ENCODE measurements around the gene ELFN2.

Gene ELFN2

DNA sequence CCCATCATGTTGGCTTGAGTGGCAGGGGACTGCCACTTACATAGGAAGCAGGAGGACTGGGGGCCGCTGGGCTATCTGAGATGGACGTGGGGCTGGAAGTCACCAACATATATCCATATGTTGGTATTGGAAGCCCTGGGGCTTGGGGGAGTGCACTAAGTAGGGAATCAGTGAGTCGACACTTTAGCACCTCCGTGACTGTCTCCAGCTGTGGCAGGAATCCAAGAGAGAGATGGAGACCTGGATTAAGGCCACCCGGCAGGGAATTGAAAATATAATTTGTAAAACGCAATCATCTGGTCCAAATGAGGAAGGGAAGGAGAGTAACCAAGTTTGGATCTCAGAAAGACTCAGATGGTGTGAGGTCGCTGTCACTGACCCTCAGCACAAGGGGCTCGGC lies 68.4 kb downstream of the ELFN2 start:
- in situ Hi-C loops (cut with MboI; ENCODE audit: low sequenced_read_pairs): no loop called here

DNA sequence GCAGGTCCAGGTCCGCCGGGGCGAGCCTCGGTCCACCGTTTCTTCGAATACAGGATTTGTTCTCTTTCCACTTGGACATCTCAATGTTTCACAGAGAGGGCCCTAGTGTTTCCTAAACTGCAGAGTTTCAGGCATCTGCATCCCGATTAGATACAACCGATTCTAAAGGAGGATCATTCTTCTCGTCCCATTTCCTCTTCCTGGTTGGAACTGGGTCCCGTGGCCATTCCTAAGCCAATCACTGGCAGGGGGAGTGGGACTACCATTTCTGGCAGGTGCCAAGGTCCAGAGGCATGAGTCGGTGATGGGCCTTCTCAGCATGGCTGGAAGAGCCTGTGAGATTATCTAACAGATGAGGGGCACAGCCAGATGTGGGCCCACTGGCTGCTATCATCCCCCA lies 68.9 kb downstream of the ELFN2 start:
- in situ Hi-C loops (cut with MboI; ENCODE audit: low sequenced_read_pairs): no loop called here

DNA sequence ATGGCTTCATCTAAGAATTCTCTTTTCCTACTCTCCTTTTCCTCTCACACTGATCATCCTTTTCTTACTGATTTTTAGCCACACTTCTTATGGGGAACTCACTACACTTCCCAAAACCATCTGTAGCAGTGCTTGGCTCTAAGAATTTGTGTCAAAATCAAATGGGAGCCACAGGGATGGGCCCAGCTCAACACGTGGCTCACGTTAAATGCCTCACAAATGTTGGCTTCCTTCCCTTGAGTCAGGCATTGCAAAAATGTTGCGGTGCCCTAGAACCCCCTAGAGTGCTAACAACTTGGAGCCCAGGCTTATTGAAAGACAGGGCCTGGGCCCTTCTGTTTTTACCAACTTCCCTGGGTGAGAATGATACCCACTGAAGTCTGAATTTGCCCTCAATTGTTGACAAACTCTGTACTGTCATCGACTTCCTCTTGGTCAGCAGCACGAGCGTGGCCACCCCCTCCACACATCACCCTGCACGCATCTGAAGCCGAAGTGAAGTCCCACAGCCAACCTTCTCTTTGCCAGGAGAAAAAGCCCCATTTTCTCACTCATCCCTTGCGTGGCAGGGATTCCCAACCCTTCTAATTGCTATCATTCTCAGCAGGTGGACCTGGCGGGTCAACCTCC lies 69.7 kb downstream of the ELFN2 start:
- in situ Hi-C loops (cut with MboI; ENCODE audit: low sequenced_read_pairs): no loop called here

DNA sequence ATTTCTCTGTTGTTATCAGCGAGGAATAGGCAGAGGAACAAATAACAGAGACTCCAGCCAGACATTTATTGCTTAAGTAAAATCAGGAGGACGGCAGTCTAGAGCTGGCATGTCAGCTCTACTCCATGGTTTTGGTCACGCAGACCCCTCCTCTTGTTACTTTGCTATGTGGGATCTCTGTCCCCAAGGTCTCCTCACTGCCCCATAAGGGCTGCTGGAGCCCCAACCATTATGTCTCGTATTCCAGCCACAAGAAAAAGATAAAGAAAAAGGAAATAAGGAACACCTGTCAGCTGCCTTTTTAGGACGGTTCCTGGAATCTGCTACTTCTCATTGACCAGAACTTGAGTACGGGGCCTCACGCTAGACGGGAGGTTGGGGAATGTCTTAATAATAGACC lies 70.4 kb downstream of the ELFN2 start:
- in situ Hi-C loops (cut with MboI; ENCODE audit: low sequenced_read_pairs): no loop called here

DNA sequence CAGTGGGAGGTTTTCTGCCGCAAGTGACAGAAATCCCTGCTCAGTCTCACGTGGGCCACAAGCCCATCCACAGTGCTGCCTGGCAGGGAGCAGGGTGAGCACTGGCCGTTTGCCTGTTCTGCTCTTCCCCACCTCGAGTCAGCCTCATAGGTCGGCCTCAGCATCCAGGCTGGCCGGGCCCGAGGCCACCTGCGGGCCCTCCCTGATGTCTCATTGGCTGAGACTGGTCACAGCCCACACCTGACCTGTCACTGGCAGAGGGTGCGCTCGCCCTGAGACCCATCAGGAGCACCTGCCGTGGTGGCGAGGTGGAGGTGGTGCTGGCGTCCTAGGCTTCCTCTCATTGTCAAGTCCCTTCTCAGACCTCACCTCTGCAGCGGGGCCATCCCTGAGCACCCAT lies 72.1 kb downstream of the ELFN2 start:
- in situ Hi-C loops (cut with MboI; ENCODE audit: low sequenced_read_pairs): no loop called here

DNA sequence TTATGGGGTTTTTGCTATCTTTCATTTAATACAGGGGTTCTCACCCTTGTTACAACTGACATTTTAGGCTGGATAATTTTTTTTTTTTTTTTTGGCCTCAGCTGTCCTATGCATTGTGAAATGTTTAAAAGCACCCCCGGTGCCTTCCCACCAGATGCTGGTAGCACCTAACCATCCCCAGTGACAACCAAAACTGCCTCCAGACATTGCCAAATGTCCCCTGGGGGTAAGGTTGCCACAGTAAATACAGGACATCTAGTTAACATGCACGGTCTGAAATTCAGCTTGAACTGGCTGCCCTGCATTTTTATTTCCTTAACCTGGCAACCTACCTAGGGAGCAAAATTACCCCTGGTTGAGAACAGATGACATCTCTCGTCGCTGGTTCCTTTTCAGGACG lies 72.6 kb downstream of the ELFN2 start:
- in situ Hi-C loops (cut with MboI; ENCODE audit: low sequenced_read_pairs): no loop called here

DNA sequence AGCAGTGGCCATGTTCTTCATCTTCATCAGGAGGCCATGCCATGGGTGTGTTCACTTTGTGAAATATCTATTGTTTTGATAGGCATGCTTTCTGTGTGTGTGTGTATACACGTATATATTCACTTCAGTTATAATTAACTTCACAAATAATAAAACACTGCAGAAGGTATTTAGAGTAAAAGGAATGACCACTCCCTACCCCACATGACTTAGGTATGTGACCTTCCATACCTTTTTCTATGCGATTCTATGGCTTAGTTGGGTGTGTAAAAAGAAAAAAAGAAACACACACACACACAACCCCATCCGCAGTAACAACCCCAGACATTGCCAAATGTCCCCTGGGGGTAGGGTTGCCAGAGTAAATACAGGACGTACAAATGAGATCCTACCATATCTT lies 73.0 kb downstream of the ELFN2 start:
- in situ Hi-C loops (cut with MboI; ENCODE audit: low sequenced_read_pairs): no loop called here

DNA sequence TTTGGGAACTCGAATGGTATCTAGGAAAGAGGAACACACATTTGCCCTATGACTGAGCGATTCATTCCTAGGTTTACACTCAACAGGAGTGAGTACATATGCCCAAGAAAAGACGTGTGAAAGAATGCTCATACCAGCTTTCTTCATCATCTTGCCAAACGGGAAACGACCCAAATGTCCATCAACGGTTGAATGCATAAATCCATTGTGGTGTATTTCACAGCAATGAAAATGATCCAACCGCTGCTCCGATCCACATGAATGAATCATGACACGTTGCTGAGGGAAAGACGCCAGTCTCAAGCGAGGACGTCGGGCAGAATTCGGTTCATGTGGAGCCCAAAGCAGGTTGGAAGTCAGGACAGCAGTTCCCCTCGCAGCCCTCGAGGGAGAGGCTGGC lies 73.4 kb downstream of the ELFN2 start:
- in situ Hi-C loops (cut with MboI; ENCODE audit: low sequenced_read_pairs): no loop called here

DNA sequence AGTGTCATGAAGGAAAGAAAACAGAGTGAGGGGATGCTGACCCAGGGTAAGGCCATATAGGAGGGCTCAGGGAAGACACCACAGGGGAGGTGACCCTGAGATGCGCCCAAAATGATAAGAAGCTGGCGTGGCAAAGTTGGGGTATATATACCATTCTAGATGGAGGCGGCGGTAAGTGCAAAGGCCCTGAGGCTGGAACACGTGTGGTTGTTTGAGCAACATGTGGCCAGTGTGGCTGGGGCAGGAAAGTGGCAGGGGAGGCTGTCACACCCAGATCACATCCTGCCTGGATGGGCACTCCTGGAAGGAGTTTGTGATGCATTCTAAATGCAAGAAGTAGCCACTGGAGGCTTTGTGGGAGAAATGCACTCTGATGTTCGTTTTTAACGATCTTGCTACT lies 74.8 kb downstream of the ELFN2 start:
- in situ Hi-C loops (cut with MboI; ENCODE audit: low sequenced_read_pairs): no loop called here

DNA sequence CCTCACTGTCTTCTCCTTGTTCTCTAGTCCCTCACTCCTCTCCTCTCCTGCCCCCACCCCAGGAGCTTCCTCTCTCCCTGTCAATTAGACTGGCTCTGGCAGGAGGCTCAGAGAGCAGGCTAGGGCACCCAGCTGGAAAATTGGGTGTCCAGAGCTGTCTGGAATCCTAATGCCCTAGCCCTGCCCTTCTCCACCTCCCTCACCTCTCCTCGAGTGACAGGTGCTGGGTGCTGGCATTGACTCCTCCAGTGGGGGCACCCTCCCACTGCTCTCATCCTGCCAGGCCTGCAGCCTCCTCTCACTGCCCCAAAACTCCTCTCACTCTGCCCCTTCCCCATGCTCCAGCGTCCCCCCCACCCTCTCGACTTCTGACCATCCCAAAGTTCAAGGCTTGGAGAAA lies 76.0 kb downstream of the ELFN2 start:
- in situ Hi-C loops (cut with MboI; ENCODE audit: low sequenced_read_pairs): no loop called here

DNA sequence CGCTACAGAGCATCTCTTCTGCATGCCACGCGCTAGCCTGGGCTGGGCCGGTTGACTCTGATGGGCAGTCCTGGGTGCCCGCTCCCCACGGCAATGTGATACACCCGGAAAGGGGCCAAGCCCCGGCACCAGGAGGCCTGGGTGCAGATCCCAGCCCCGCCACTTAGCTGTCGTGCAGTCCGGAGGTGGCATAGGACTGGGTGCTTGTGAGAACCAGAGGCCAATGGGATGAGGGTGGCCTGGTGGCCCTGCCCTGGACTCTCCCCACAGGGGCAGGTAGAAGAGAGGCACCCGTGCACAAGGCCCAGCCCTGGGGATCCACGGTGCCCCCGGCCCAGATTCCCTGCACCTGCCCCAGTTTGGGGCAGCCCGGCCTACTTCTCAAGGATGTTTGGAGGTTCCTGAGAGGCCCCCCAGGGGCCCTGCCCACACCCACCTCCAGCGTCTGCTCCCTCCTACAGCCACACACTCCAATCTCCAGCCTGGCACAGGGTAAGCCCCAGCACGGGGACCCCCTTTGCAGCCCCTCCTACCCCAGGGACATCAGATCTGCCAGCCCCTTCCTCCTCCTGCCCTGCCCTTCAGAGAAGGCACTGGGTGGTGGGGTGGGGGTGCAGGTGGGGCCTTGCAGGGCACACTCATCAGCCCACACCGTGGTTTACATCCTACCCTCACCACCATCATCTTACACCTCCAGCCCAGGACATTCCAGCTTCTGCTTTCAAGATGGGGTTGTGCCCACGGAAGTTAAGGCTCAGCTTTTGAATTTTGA lies 78.0 kb downstream of the ELFN2 start:
- in situ Hi-C loops (cut with MboI; ENCODE audit: low sequenced_read_pairs): no loop called here

DNA sequence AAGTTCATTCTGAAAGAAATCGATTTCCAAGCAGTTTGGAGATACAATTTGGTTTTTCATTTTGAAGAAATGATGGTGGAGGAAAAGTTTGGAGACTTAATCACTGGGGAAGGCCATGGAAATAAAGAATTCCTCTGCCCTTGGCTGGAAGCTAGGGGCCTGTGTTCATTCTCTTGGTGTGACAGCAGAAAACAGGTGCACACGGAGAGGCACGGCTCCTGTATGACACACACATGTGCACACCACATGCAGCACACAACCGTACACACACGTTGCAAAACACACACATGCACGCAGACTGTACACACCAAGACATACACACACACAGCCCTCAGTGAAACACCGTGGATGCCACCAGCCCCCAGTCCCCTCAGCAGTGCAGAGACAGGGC lies 80.8 kb downstream of the ELFN2 start:
- in situ Hi-C loops (cut with MboI; ENCODE audit: low sequenced_read_pairs): no loop called here

DNA sequence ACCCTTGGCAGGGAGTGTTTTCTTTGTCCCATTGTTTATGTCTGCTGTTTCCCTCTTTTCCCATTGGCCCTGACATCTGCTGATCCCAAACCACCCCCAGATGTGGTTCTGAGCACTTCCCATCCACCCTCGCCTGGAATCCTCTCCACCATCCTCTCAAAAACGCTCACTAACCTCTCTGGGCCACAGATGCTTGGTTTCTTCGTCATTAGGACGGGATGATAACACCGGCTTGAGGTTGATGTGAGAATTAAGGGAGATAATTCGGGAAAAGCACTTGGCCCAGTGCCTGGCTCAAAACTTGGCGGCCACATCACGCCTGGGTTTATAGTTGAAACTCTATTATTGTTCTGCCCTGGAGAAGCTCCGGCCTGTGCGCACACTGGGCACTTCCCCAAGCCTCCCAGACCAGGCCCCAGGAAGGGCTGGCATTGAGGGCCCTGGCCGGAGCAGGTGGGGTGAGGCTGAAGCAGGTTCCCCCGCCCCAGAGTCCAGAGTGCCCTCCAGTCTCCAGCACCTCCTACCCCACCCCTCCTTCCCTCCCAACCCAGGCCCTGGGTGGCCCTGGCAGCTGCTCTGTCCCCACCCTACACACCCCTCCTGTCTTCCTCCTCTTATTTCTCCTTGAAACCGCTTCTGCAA lies 81.3 kb downstream of the ELFN2 start:
- in situ Hi-C loops (cut with MboI; ENCODE audit: low sequenced_read_pairs): no loop called here

DNA sequence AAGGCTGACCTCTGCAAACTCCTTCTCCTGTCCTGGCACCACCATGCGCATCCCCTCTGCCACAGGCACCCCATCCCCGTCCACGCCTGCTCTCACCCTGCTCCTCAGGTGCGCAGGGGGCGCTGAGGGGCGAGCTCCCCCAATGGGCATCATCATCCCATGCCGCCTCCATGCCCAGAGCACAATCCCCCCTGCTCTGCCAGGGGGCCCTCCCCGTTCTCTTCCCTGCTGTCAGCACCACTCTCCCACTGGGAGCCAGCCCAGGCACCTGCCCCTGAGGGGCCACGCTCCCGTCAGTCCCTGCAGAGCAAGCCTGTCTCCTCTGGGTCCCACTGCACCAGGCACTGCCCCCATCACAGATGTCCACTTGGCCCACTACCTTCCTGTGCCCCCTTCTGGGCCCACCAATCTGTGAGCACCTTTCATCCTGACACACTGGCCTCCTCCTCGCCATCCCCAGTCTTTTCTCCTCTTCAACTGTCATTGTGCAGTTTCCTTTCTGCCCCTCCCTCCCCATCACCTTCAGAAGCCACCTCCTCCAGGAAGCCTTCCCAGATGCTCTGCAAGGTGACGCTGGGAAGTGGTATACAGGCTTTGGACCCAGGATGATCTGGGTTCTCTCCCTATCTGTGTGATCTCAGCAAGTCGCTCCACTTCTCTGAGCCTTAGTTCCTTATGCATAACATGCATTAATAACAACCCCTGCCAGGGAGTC lies 82.4 kb downstream of the ELFN2 start:
- in situ Hi-C loops (cut with MboI; ENCODE audit: low sequenced_read_pairs): no loop called here

DNA sequence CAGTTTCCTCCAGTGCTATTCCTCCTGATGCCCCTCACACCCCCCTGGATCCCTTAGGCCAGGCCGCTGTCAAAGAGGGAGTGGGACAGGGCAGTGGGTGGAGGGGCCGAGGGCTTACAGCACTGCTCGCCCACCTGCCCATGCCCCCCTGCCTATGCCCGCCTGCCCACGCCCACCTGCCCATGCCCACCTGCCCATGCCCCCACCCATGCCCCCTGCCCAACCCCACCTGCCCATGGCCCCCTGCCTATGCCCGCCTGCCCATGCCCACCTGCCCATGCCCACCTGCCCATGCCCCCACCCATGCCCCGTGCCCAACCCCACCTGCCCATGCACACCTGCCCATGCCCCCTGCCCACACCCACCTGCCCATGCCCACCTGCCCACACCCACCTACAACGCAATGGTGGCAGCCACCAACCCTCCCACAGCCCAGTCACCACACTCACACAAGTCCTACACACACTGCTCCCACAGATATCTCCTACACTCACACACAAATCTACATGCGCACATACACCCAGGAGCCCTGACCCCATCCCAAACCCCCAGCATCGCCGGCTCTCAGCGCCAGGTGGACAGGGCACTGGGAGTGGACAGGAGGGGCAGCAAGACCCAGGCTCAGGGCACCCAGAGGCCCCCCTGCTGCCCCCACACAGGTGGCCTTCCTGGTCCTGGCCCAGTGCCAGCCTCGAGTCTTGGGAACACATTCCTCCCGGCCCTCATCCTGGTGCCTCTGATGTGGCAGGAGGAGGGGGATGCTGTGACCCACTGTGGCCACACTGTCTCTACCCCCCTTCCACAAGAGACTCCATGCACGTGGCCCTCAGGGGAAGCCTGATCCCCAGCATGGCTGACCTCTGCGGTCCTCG lies 83.2 kb downstream of the ELFN2 start:
- in situ Hi-C loops (cut with MboI; ENCODE audit: low sequenced_read_pairs): no loop called here

DNA sequence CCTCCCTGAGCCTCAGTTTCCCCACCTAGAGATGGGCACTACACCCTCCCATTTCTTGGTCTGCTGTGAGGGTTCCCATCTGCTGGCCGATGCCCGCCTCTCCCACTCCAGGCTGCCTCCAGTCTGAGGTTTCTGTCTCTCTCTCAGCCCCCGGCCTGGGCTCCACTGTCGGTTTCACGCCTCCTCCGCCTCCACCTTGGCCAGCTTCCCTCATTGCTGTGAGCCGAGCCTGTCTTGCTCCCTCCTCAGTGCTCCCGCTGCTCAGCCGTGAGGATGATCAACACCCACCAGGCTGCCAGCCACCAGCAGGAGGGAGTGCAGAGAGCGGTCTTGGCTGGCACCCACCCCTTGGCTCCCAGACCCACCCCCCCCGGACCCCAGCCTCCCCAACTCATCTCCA lies 83.9 kb downstream of the ELFN2 start:
- in situ Hi-C loops (cut with MboI; ENCODE audit: low sequenced_read_pairs): no loop called here

DNA sequence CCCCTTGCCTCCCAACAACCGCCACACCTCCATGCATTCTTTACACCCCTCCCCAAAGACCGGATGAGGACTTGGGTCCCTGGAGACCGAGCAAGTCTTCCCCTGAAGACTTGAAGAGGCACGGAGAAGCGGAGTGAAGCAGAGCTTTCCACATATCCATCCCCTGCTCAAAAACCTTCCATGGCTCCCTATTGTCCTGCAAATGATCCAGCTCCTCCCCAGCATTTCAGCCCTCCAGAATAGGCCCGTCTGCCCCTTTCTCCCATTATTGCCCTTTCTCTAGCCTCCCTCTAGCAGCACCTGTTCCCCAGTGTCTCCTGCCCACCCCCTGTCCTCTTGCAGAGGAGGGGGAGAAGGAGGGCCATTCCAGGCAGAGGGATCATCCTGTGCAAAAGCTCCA lies 85.2 kb downstream of the ELFN2 start:
- in situ Hi-C loops (cut with MboI; ENCODE audit: low sequenced_read_pairs): no loop called here

DNA sequence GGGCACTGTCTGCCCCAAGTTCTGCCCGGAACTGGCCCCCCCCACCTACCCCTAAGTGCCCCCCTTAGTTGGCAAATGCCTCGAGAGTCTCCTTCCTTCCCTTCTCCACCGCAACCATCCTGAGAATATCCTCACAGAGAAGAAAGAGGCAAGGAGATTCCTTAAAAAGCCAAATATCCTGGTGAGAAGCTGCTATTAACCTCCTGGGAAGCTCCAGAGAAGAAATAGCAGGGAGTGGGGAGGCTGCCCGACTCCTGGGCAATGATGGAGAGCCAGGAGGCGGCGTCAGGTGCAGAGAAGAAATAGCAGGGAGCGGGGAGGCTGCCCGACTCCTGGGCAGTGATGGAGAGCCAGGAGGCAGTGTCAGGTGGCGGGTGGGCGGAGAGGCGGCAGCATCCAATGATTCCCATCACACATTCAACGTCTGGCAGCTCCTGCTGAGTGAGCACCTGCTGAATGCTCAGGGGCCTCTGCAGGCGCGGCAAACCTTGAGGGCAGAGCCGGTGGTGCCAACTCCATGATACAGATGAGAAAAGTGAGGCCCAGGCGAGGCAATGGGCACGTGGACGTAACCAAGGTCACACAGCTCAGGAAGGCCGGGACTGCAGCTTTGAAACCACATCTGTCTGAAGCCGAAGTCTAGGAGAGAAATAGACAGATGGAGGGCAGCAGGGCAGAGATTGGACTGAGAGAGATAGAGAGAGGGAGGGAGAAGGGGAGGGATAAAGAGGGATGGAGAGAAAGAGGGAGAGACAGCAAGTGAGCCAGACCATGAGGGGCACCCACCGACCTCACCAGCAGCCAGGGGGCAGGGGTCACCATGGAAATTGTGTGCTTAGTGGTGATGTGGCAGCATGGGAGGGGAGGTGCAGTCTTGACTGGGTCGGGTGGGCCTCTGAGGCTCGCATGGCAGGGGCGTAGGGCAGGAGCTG lies 86.7 kb downstream of the ELFN2 start:
- in situ Hi-C loops (cut with MboI; ENCODE audit: low sequenced_read_pairs): no loop called here

DNA sequence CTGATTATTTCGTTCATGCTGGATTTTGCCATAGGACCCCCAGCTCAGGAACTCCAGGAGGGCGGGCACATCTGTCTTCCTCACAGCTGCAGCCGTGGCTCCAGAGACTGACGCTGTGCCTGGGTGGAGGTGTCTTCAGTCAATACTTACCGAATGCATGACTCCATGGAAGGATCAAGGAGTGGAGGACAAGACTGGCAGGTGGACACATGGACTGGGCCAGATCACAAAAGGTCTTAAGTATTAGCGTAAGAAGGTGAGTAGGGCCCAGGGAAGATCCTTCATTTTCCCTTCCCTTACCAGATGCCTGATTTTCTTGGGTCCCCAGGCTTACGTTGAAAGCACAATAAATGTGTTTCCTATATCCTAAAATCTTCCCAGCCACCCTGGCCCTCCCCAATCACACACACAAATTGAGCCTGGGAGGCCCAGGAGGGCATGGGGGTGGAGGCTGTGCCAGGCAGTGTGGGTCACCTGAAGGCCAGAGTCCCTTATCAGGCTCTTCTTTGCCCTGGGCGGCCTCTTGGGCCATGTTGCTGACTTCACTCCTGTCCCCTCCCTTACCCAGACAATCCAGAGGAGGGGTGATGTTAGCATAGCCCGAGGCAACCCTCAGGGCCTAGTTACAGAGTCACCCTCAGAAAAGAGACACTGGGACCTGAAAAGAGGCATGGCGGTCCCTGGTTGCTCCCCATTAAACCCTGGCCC lies 88.6 kb downstream of the ELFN2 start:
- in situ Hi-C loops (cut with MboI; ENCODE audit: low sequenced_read_pairs): no loop called here
